Lower lobe of right lung (tissue), 2 donors: ENCODE data around the gene DTHD1. TPM values are rescaled to one million over a fixed set of nuclear protein-coding genes. Genes with fewer than 3 reads are reported as not detected.
A peak's percentile ranks its signal among the peaks of the same experiment; 100 is the strongest.

Source experiments
- ATAC-seq, 2 donors: fragments of 200-7000 bp; cut with Tn5 transposase; one replicate each; pipeline ENCODE4 v1.9.1; 2020 to 2022; ENCODE audit warnings: mild to moderate bottlenecking in 2 of 2, moderate library complexity in 2 of 2
- DNase-seq: peaks from one replicate; pipeline ENCODE4 v3.0.0-alpha.2; 2020
- H3K27ac ChIP-seq: fragments of 200-600 bp; one replicate; pipeline ENCODE4 v1.8.0; 2022
- H3K27me3 ChIP-seq: fragments of 200-600 bp; one replicate; pipeline ENCODE4 v1.8.0; 2022; ENCODE audit warnings: low read depth
- H3K36me3 ChIP-seq: fragments of 200-600 bp; one replicate; pipeline ENCODE4 v1.8.0; 2022; ENCODE audit warnings: mild to moderate bottlenecking
- H3K4me1 ChIP-seq: fragments of 200-600 bp; one replicate; pipeline ENCODE4 v1.8.0; 2022
- H3K4me3 ChIP-seq: fragments of 200-600 bp; one replicate; pipeline ENCODE4 v1.8.0; 2022; ENCODE audit warnings: mild to moderate bottlenecking
- H3K9me3 ChIP-seq: fragments of 200-600 bp; one replicate; pipeline ENCODE4 v1.8.0; 2022
- intact Hi-C: fragments of 100-400 bp; cut with DNase I; formaldehyde crosslinking; loops from one replicate; pipeline ENCODE4 v1.11.0; 2022
- total RNA-seq: library from RNA; stranded (reverse); fragmentation: NEBNext Ultra II Directional; extraction: Animal tissue kit (Norgen Biotek cat#: 25700); gene quantifications from one replicate; pipeline ENCODE4 v1.2.1, GENCODE V29; 2021
- TF ChIP-seq, protein P1 (sequence below): fragments of 200-600 bp; IDR thresholded peaks from one replicate; pipeline ENCODE4 v1.8.0; 2022; ENCODE audit warnings: antibody characterized with exemption, mild to moderate bottlenecking
- donor health status: DM: no; HTN: yes; CAD: no; lungs with severe emphysema.

Gene DTHD1
- total RNA-seq, 1 donor from 2014 or later: 8.0 TPM

DNA sequence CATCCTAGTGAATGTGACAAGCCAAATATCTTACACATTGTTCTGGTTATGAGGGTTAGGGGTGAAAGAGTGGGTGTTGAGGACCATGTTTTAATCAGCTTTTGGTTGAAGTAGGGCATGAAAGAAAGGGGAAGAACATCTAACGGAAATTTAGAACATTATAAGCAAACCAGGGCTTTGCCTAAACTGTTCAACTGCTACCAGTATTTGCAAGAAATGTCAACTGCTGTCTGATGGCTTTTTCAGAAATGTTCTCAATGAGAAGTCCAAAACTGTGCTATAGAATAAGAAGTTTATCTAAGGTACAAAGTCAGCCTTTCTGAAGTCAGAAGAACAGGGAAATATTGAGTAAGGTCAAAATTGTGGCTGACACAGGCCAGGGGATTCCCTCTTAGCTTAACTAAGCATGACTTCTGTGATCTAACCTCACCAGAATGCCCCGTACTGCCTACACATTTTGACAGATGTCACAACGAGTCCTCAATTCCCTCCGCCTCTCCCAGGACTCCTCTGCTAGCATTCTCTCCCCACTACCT, 67.1 kb downstream of the DTHD1 start:
- H3K4me3 ChIP-seq: no peak overlapping the region
- no peaks in the 10 kb centered on the region for H3K36me3 ChIP-seq
- H3K27ac ChIP-seq: peak overlapping the region; percentile 22
- H3K9me3 ChIP-seq: no peaks in the 10 kb centered on the region
- no peaks in the 10 kb centered on the region for H3K27me3 ChIP-seq
- ATAC-seq (peak; percentile 27 to 41), DNase-seq (no peak)
- TF ChIP-seq, protein P1, sequence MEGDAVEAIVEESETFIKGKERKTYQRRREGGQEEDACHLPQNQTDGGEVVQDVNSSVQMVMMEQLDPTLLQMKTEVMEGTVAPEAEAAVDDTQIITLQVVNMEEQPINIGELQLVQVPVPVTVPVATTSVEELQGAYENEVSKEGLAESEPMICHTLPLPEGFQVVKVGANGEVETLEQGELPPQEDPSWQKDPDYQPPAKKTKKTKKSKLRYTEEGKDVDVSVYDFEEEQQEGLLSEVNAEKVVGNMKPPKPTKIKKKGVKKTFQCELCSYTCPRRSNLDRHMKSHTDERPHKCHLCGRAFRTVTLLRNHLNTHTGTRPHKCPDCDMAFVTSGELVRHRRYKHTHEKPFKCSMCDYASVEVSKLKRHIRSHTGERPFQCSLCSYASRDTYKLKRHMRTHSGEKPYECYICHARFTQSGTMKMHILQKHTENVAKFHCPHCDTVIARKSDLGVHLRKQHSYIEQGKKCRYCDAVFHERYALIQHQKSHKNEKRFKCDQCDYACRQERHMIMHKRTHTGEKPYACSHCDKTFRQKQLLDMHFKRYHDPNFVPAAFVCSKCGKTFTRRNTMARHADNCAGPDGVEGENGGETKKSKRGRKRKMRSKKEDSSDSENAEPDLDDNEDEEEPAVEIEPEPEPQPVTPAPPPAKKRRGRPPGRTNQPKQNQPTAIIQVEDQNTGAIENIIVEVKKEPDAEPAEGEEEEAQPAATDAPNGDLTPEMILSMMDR: no peak
- no peaks in the 10 kb centered on the region for H3K4me1 ChIP-seq
- intact Hi-C loops: no loop called here

DNA sequence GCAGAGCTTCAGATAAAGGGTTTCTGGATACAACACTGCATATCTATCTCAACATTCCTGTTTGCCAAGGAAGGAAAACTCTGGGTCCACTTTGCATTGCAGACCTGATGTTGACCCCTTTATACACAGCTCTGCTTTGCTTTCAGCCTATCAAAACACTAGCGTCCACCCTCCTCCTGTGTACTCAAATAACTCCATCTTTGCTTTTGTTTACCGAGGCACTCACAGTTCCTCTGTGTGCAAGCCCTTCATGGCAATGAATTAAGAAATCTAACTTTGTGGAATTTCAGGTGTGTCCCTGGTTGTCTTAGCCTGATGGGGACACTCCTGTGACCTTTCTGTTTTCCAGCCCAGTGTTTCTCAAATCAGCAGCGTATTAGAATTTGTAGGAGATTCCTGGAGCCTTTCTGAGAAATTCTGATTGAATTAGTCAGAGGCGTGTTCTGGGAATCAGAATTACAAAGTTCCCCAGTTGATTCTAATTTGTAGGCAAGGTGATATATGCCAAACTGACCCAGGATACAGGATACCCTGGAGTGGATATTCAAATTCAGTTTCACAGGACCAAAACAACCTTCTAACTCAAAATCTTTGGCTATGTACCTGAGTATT, 68.6 kb downstream of the DTHD1 start:
- TF ChIP-seq, protein P1: no peak
- Histone ChIP-seq H3K9me3 (no peaks in the 10 kb centered on the region), H3K27ac (peak overlapping the region; percentile 37), H3K27me3 (no peaks in the 10 kb centered on the region), H3K36me3 (no peaks in the 10 kb centered on the region), H3K4me1 (no peaks in the 10 kb centered on the region), H3K4me3 (no peak overlapping the region)
- ATAC-seq: peak; percentile 94 to 95
- intact Hi-C loops: loop anchor here (5.0 kb wide), 1 partner anchor 47 kb away; no protein-coding TSS in a partner anchor
- no peak for DNase-seq

DNA sequence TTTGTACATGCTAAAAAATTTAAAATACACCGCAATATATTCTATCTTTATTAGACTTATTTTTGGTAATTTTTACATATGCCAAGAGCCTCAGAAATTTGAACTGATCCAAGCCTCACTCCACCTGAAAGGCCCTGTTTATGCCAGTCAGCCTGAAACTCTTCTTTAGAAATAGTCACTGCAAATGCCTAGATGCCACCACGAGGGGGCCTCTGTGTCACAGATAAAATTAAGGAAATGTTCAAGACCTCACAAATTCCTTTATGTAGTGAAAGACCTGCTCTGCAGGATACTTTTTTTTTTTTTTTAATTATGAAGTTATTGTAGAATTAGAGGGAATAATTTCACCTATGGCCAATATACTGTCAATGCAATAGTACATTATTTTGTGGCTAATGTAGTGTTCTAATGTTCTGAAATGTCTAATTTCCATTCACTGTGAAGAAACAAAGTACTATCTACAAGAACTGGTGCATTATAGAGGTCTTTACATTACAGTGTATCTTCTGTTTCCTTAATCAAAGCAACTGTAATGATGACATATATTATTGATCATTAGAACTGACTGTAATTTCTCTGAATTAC, 69.8 kb downstream of the DTHD1 start:
- ATAC-seq: peak; percentile 73 to 81
- intact Hi-C loops: loop anchor here (5.0 kb wide), 1 partner anchor 46 kb away; no protein-coding TSS in a partner anchor

DNA sequence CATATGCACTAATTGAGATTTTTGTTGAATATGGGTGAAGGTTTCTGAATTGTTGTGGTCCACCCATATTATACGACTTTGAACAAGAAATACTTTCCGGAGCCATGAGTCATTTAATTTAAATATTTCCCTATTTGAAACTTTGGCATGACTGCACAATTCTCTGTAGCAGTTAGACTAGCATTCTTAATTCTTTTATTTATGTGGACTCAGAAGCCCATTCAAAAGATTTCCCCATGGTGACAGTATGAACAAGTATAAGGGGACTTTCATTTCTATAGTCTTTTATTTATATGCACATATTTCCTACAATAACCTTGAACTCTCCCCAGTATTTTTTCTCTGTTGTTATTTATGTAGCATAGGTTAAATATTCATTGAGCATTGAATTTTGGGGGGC, 72.6 kb downstream of the DTHD1 start:
- TF ChIP-seq, protein P1: no peak
- H3K4me3 ChIP-seq: no peak overlapping the region
- H3K27ac ChIP-seq: no peak overlapping the region
- ATAC-seq (no peak), DNase-seq (no peak)
- no peaks in the 10 kb centered on the region for H3K9me3 ChIP-seq
- H3K27me3 ChIP-seq: no peaks in the 10 kb centered on the region
- no peaks in the 10 kb centered on the region for H3K36me3 ChIP-seq
- no peaks in the 10 kb centered on the region for H3K4me1 ChIP-seq
- intact Hi-C loops: loop anchor here (5.0 kb wide), 1 partner anchor 43 kb away; no protein-coding TSS in a partner anchor

More for the DNA sequence above, 69.8 kb downstream of the DTHD1 start:
- H3K9me3 ChIP-seq: no peaks in the 10 kb centered on the region
- no peaks in the 10 kb centered on the region for H3K36me3 ChIP-seq
- TF ChIP-seq, protein P1: peak; percentile 81
- no peaks in the 10 kb centered on the region for H3K27me3 ChIP-seq
- H3K4me3 ChIP-seq: no peak overlapping the region
- H3K27ac ChIP-seq: peak overlapping the region; percentile 12
- peak; percentile 69 for DNase-seq
- no peaks in the 10 kb centered on the region for H3K4me1 ChIP-seq

DNA sequence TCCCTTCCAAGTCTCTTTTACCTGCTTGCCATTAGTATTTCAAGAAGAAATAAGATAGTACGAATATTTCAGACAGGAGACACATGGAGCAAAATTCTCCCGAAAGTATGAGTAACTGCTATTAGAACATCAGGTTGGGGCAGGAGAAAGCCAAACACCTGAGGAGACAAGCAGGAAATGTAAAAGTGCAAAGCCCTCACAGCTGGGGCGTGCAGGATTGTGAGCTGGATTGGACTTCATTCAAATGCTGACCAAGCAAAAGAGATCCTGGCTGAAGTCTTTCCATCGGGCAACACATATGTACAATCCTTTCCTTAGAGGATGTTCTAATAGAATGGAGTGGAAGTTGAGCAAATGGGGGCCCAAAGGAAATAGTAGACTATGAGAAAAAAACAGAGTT, 76.8 kb downstream of the DTHD1 start:
- Histone ChIP-seq H3K9me3 (no peaks in the 10 kb centered on the region), H3K27me3 (no peaks in the 10 kb centered on the region), H3K4me3 (no peak overlapping the region), H3K4me1 (no peaks in the 10 kb centered on the region), H3K27ac (no peak overlapping the region), H3K36me3 (no peaks in the 10 kb centered on the region)
- intact Hi-C loops: no loop called here
- TF ChIP-seq, protein P1: no peak
- DNase-seq (no peak), ATAC-seq (no peak)
